ENCODE results near the gene TAF7. TPM values are rescaled to one million over a fixed set of nuclear protein-coding genes. Genes with fewer than 3 reads are reported as not detected.
A peak's percentile ranks its signal among the peaks of the same experiment; 100 is the strongest.

Gene TAF7
- total RNA-seq, 1 donor from 2014 or later, result 60.4 TPM

- ATAC-seq (peak; percentile 62), DNase-seq (no peak)
- H3K4me3 ChIP-seq, result peak within 1 kb of the TSS; percentile 25
- no peaks in the 10 kb centered on the region for H3K36me3 ChIP-seq
- peak; percentile 40 for TF ChIP-seq CTCF (IDR thresholded peaks at IDR 0.05)
- intact Hi-C loops (cut with DNase I), result no loop called here
- H3K9me3 ChIP-seq, result peaks cover 33% of the 10 kb centered on the region
- no peak within 1 kb of the TSS for H3K27ac ChIP-seq
- H3K4me1 ChIP-seq, result no peaks in the 10 kb centered on the region
- H3K27me3 ChIP-seq, result peaks cover 22% of the 10 kb centered on the region
Observed at GRCh38 chr5:141359790-141360426, 39.3 kb upstream of the TAF7 start, which contains the start of gene PCDHGB2. PCDHGB2 (plus strand) TSS chr5:141359994; CDS start chr5:141360136, 142 bp downstream.

- DNase-seq, result no peak
- ATAC-seq, result no peak
- H3K4me3 ChIP-seq, result no peak overlapping the region
- intact Hi-C loops (cut with DNase I), result no loop called here
- peaks cover 20% of the 10 kb centered on the region for H3K9me3 ChIP-seq
- no peaks in the 10 kb centered on the region for H3K36me3 ChIP-seq
- peaks cover 13% of the 10 kb centered on the region for H3K27me3 ChIP-seq
- no peaks in the 10 kb centered on the region for H3K4me1 ChIP-seq
- no peak for TF ChIP-seq CTCF (IDR thresholded peaks at IDR 0.05)
- H3K27ac ChIP-seq, result no peak overlapping the region
Observed at GRCh38 chr5:141356950-141357349, 36.4 kb upstream of the TAF7 start.

- ATAC-seq (no peak), DNase-seq (no peak)
- no peak for TF ChIP-seq CTCF (IDR thresholded peaks at IDR 0.05)
- no peaks in the 10 kb centered on the region for H3K4me1 ChIP-seq
- no peak overlapping the region for H3K27ac ChIP-seq
- intact Hi-C loops (cut with DNase I), result no loop called here
- H3K36me3 ChIP-seq, result no peaks in the 10 kb centered on the region
- H3K4me3 ChIP-seq, result no peak overlapping the region
- peaks cover 20% of the 10 kb centered on the region for H3K9me3 ChIP-seq
- peaks cover 13% of the 10 kb centered on the region for H3K27me3 ChIP-seq
Observed at GRCh38 chr5:141356133-141356532, 35.5 kb upstream of the TAF7 start.

GRCh38 chr5:141355641-141356040 lies 35.1 kb upstream of the TAF7 start:
- Histone ChIP-seq H3K9me3 (peaks cover 23% of the 10 kb centered on the region), H3K27ac (no peak overlapping the region), H3K36me3 (no peaks in the 10 kb centered on the region), H3K27me3 (peaks cover 9% of the 10 kb centered on the region), H3K4me1 (no peaks in the 10 kb centered on the region), H3K4me3 (no peak overlapping the region)
- DNase-seq, result no peak
- TF ChIP-seq CTCF (IDR thresholded peaks at IDR 0.05), result no peak
- ATAC-seq, result no peak
- intact Hi-C loops (cut with DNase I), result no loop called here

- Histone ChIP-seq H3K36me3 (no peaks in the 10 kb centered on the region), H3K9me3 (peaks cover 28% of the 10 kb centered on the region), H3K27ac (no peak within 1 kb of the TSS), H3K4me1 (no peaks in the 10 kb centered on the region), H3K27me3 (peaks cover 5% of the 10 kb centered on the region), H3K4me3 (peak within 1 kb of the TSS; percentile 40)
- ATAC-seq (no peak), DNase-seq (no peak)
- intact Hi-C loops (cut with DNase I), result no loop called here
- peak; percentile 45 for TF ChIP-seq CTCF (IDR thresholded peaks at IDR 0.05)
Observed at GRCh38 chr5:141354900-141355469, 34.4 kb upstream of the TAF7 start, which contains the start of gene PCDHGA4. PCDHGA4 (plus strand) TSS chr5:141355021; CDS start chr5:141355108, 87 bp downstream.
